ENCODE measurements around the gene SASH1. TPM values are rescaled to one million over a fixed set of nuclear protein-coding genes. Genes with fewer than 3 reads are reported as not detected.

The SASH1 gene
- polyA plus RNA-seq, 6 donors from 2014 or later: not detected

GRCh38 chr6:148423133-148423532 is 80.5 kb downstream of the SASH1 start:
- Mint-ChIP-seq H3K9me3 (no peaks in the 10 kb centered on the region), H3K4me1 (no peaks in the 10 kb centered on the region), H3K27ac (no peak overlapping the region), H3K27me3 (peaks cover 12 to 31% (median 20%) of the 10 kb centered on the region in 3 donors), H3K36me3 (no peaks in the 10 kb centered on the region), H3K4me3 (no peak overlapping the region)
- no peak for ATAC-seq (ENCODE audit: low read depth in 2 of 2)
- DNase-seq: no peak

GRCh38 chr6:148423601-148424270 is 81.1 kb downstream of the SASH1 start:
- no peaks in the 10 kb centered on the region for H3K36me3 Mint-ChIP-seq
- H3K27ac Mint-ChIP-seq: no peak overlapping the region
- no peak for DNase-seq
- no peak overlapping the region for H3K4me3 Mint-ChIP-seq
- no peaks in the 10 kb centered on the region for H3K9me3 Mint-ChIP-seq
- no peak for ATAC-seq (ENCODE audit: low read depth in 2 of 2)
- no peaks in the 10 kb centered on the region for H3K4me1 Mint-ChIP-seq
- H3K27me3 Mint-ChIP-seq: peaks cover 12 to 26% (median 14%) of the 10 kb centered on the region in 3 donors

- Mint-ChIP-seq H3K4me1 (no peaks in the 10 kb centered on the region), H3K4me3 (no peak overlapping the region), H3K27me3 (peaks cover 10 to 17% (median 13%) of the 10 kb centered on the region in 3 donors), H3K9me3 (no peaks in the 10 kb centered on the region), H3K36me3 (no peaks in the 10 kb centered on the region), H3K27ac (no peak overlapping the region)
- ATAC-seq (ENCODE audit: low read depth in 2 of 2) (no peak), DNase-seq (no peak)
Observed at GRCh38 chr6:148425443-148425842, 82.8 kb downstream of the SASH1 start.

GRCh38 chr6:148426317-148426977 is 83.8 kb downstream of the SASH1 start:
- Mint-ChIP-seq H3K4me1 (no peaks in the 10 kb centered on the region), H3K4me3 (no peak overlapping the region), H3K36me3 (no peaks in the 10 kb centered on the region), H3K27me3 (peaks cover 8 to 13% (median 13%) of the 10 kb centered on the region in 3 donors), H3K27ac (no peak overlapping the region), H3K9me3 (no peaks in the 10 kb centered on the region)
- no peak for ATAC-seq (ENCODE audit: low read depth in 2 of 2)
- no peak for DNase-seq

GRCh38 chr6:148427333-148427732 is 84.7 kb downstream of the SASH1 start:
- Mint-ChIP-seq H3K9me3 (no peaks in the 10 kb centered on the region), H3K4me3 (no peak overlapping the region), H3K27me3 (peaks cover 8 to 13% (median 13%) of the 10 kb centered on the region in 3 donors), H3K4me1 (no peaks in the 10 kb centered on the region), H3K36me3 (no peaks in the 10 kb centered on the region), H3K27ac (no peak overlapping the region)
- DNase-seq (no peak), ATAC-seq (ENCODE audit: low read depth in 2 of 2) (no peak)

GRCh38 chr6:148429423-148429822 is 86.8 kb downstream of the SASH1 start:
- Mint-ChIP-seq H3K4me1 (no peaks in the 10 kb centered on the region), H3K27me3 (peaks cover 4 to 13% (median 11%) of the 10 kb centered on the region in 3 donors), H3K36me3 (no peaks in the 10 kb centered on the region), H3K4me3 (no peak overlapping the region), H3K9me3 (no peaks in the 10 kb centered on the region), H3K27ac (no peak overlapping the region)
- DNase-seq: no peak
- no peak for ATAC-seq (ENCODE audit: low read depth in 2 of 2)

GRCh38 chr6:148430897-148431296 is 88.3 kb downstream of the SASH1 start:
- Mint-ChIP-seq H3K27me3 (peaks cover 10 to 11% (median 10%) of the 10 kb centered on the region in 3 donors), H3K27ac (no peak overlapping the region), H3K4me3 (no peak overlapping the region), H3K9me3 (no peaks in the 10 kb centered on the region), H3K4me1 (no peaks in the 10 kb centered on the region), H3K36me3 (no peaks in the 10 kb centered on the region)
- DNase-seq (no peak), ATAC-seq (ENCODE audit: low read depth in 2 of 2) (no peak)

- ATAC-seq (ENCODE audit: low read depth in 2 of 2) (no peak), DNase-seq (no peak)
- Mint-ChIP-seq H3K4me3 (no peak overlapping the region), H3K27ac (no peak overlapping the region), H3K9me3 (no peaks in the 10 kb centered on the region), H3K27me3 (peaks cover 7 to 10% (median 8%) of the 10 kb centered on the region in 3 donors), H3K4me1 (no peaks in the 10 kb centered on the region), H3K36me3 (no peaks in the 10 kb centered on the region)
Observed at GRCh38 chr6:148431413-148431812, 88.8 kb downstream of the SASH1 start.

- Mint-ChIP-seq H3K27me3 (peaks cover 6 to 15% (median 8%) of the 10 kb centered on the region in 3 donors), H3K4me3 (no peak overlapping the region), H3K9me3 (no peaks in the 10 kb centered on the region), H3K4me1 (no peaks in the 10 kb centered on the region), H3K36me3 (no peaks in the 10 kb centered on the region), H3K27ac (no peak overlapping the region)
- no peak for DNase-seq
- no peak for ATAC-seq (ENCODE audit: low read depth in 2 of 2)
Observed at GRCh38 chr6:148431840-148432239, 89.2 kb downstream of the SASH1 start.

- DNase-seq: no peak
- Mint-ChIP-seq H3K9me3 (no peaks in the 10 kb centered on the region), H3K4me3 (no peak overlapping the region), H3K27ac (no peak overlapping the region), H3K4me1 (no peaks in the 10 kb centered on the region), H3K27me3 (peaks cover 12 to 18% (median 12%) of the 10 kb centered on the region in 3 donors), H3K36me3 (no peaks in the 10 kb centered on the region)
- ATAC-seq (ENCODE audit: low read depth in 2 of 2): no peak
Observed at GRCh38 chr6:148432462-148433195, 90.0 kb downstream of the SASH1 start.

GRCh38 chr6:148435386-148435785 is 92.7 kb downstream of the SASH1 start:
- Mint-ChIP-seq H3K27me3 (peaks cover 19 to 21% (median 19%) of the 10 kb centered on the region in 3 donors), H3K4me3 (no peak overlapping the region), H3K9me3 (no peaks in the 10 kb centered on the region), H3K36me3 (no peaks in the 10 kb centered on the region), H3K27ac (no peak overlapping the region), H3K4me1 (no peaks in the 10 kb centered on the region)
- no peak for ATAC-seq (ENCODE audit: low read depth in 2 of 2)
- no peak for DNase-seq

GRCh38 chr6:148436466-148436865 is 93.8 kb downstream of the SASH1 start:
- no peak overlapping the region for H3K27ac Mint-ChIP-seq
- peaks cover 21 to 24% (median 22%) of the 10 kb centered on the region in 3 donors for H3K27me3 Mint-ChIP-seq
- no peaks in the 10 kb centered on the region for H3K36me3 Mint-ChIP-seq
- H3K9me3 Mint-ChIP-seq: no peaks in the 10 kb centered on the region
- no peak for ATAC-seq (ENCODE audit: low read depth in 2 of 2)
- DNase-seq: no peak
- H3K4me1 Mint-ChIP-seq: no peaks in the 10 kb centered on the region
- H3K4me3 Mint-ChIP-seq: no peak overlapping the region

GRCh38 chr6:148438632-148439031 is 96.0 kb downstream of the SASH1 start:
- ATAC-seq (ENCODE audit: low read depth in 2 of 2): no peak

GRCh38 chr6:148440016-148440415 is 97.4 kb downstream of the SASH1 start:
- ATAC-seq (ENCODE audit: low read depth in 2 of 2) (no peak), DNase-seq (no peak)
- Mint-ChIP-seq H3K27me3 (peaks cover 24 to 30% (median 30%) of the 10 kb centered on the region in 3 donors), H3K4me3 (no peak overlapping the region), H3K4me1 (no peaks in the 10 kb centered on the region), H3K36me3 (no peaks in the 10 kb centered on the region), H3K27ac (no peak overlapping the region), H3K9me3 (no peaks in the 10 kb centered on the region)

More at GRCh38 chr6:148438632-148439031, 96.0 kb downstream of the SASH1 start:
- no peak overlapping the region for H3K27ac Mint-ChIP-seq
- H3K9me3 Mint-ChIP-seq: no peaks in the 10 kb centered on the region
- H3K36me3 Mint-ChIP-seq: no peaks in the 10 kb centered on the region
- no peak overlapping the region for H3K4me3 Mint-ChIP-seq
- peaks cover 21 to 27% (median 26%) of the 10 kb centered on the region in 3 donors for H3K27me3 Mint-ChIP-seq
- no peaks in the 10 kb centered on the region for H3K4me1 Mint-ChIP-seq
- no peak for DNase-seq

Measured in naive B cell (primary cell).